ENCODE data around the gene DHDDS.

The DHDDS gene

DNA sequence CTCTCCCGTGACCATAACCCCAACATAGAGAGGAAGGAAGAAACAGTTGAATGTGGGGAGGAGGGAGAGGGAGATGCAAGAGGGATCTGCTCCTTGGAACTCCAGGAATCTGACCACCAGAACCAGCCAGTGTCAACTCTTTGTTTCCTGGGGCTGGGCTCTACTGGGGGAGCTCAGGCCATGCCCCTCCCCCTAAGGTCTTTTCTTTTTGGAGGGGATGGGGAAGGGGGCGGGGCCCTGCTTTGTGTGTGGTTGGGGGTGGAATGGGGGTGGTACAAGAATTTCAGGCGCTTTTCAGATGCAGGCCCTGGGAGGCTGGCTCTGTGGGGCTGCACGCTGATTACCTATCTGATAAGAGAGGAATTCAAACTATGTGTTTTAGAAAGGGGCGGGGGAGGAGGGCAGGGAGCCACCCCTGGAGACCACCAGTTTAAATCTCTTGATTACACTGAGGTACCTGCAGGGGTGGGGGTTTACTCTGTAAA is 13.2 kb upstream of the DHDDS start:
- no peak for DNase-seq

DNA sequence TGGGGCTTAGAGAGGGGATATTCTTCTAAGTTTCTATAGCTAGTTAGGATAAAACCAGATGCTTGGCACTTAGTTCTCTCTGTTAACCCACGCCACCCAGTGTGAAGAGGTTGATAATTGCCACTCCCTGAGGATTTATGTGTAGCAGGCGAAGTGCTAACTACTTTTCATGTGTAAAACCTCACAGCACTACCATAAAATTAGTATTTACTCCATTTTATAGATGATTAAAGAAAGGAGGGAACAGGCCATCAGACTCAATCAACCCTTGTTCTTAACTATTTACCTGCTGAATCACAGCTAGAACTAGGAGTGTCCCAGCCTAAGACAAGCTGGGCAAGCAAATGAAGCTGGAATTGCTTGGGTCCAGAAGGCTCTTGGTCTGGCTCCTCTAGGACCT is 12.6 kb upstream of the DHDDS start:
- DNase-seq = no peak

DNA sequence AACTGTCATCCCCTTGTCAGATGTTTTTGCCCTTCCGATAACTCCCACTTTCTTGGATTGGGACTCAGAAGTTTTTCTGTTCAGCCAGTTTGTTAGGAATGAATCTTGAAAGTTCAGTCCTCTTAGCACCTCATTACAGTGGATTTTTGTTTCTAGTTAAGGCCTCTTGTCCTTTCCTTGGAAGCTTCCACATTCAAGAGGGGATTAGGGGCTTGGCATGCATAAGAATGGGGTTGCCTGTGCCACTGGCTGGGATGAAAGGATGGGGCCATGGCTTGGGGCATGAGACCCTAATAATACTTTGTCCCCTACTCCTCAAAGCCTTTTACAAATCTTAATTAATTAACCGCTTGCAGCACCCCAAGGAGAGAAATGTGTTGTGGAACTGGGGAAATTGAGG is 2.4 kb upstream of the DHDDS start:
- DNase-seq = no peak

DNA sequence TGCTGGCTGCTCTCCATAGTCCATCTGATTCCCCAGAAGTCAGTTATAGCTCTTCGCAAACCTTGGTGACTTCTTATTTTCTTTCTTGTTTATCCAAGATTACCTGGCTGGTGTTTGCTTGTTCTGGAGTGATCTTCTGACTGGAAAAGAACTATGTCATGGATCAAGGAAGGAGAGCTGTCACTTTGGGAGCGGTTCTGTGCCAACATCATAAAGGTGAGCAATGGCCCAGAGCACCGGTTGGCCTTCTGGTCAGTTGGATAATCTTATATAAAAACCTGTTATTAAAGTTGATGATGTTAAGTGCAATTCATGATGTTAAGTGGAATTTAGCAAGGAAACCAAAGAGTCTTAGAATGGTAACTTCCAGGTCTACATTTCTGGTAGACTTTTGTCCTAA is 672 bp downstream of the DHDDS start:
- no peak for DNase-seq

DNA sequence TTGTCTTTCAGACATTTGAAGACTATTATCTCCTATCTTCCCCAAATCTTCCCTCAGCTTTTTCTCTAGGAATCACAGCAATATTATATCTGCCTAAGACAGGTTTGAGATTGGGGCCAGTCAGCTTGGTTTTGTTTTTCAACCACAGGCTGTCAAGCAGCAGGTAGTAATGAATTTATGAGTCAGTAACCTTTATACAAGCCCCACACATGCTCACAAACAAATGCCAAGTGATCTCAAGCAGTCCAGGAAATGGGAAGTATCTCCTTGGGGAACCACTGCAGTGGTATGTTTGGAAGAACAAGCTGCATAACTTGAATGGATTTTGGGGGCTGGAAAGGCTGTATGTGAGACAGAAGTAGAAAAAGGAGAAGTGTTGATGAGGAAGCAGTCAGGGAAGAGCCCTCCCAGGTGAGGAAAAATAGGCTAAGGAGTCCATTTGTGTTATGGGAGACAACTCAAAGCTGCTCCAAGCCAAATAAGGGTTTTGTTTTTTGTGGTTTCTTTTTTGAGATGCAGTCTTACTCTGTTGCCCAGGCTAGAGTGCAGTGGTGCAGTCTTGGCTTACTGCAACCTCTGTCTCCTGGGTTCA is 2.1 kb downstream of the DHDDS start:
- no peak for DNase-seq

DNA sequence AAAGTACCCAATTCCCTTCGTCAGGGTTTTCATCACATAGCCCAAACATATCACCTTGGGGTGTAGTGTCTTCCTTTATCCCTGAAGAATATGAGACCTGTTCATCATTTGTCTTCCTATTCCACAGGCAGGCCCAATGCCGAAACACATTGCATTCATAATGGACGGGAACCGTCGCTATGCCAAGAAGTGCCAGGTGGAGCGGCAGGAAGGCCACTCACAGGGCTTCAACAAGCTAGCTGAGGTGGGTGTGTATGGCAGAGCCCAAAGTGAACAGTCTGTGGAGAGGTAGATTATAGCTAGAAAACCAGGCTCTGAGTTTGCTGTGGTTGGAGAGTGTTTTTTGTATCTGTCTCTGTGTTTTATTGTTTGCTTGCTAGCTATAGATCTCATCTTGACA is 5.9 kb downstream of the DHDDS start:
- DNase-seq = no peak

DNA sequence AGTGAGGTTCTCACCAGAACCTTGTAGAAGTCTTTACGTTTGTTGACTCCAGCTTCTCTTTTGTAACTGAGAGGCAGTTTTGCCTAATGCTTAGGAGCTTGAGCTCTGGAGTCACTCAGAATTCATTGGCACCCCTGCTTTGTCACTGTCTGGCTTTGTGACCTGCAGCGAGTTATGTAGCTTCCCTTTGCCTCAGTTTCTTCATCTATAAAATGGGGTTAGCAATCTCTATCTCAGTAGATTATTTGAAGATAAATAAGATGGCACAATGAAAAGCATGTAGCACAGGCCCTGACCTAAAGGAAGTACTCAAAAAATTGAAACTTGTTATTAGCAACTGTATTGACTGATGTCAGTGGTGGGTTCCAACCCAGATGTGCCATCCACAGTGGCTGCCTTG is 8.1 kb downstream of the DHDDS start:
- no peak for DNase-seq

DNA sequence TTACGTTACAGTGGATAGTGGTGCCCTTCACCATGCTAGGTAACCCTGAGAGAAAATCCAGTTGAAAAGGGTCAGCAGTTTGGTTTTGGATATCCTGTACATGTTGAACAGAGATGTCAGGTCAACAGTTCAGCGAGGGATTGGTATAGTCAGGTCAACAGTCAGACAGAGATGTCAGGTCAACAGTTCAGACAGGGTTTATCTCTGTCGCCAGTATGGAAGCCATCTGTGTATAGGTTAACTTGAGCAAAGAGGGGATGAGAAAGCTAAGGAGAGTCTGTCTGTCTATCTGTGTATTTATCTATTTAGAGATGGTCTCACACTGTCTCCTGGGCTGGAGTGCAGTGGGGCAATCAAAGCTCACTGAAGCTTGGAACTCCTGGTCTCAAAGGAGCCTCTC is 17.7 kb downstream of the DHDDS start:
- no peak for DNase-seq

DNA sequence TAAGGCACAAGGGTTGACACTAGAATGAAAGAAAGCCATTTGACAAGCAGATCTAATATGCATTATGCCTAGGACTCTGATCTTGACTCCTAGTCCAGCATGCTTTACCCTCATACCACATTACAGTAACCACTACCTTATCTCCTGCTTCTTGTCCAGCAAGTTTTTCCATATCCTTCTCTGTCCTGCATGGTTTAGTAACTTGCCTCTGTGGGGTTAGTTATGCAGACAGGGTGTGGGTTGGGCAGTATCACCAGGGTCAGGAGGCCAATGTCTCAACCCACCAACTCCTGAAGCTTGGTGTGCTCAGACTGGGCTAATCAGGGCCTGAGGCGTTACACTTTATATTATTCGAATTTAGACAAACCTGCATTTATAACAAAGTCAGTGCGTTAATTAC is 18.8 kb downstream of the DHDDS start:
- DNase-seq = no peak

DNA sequence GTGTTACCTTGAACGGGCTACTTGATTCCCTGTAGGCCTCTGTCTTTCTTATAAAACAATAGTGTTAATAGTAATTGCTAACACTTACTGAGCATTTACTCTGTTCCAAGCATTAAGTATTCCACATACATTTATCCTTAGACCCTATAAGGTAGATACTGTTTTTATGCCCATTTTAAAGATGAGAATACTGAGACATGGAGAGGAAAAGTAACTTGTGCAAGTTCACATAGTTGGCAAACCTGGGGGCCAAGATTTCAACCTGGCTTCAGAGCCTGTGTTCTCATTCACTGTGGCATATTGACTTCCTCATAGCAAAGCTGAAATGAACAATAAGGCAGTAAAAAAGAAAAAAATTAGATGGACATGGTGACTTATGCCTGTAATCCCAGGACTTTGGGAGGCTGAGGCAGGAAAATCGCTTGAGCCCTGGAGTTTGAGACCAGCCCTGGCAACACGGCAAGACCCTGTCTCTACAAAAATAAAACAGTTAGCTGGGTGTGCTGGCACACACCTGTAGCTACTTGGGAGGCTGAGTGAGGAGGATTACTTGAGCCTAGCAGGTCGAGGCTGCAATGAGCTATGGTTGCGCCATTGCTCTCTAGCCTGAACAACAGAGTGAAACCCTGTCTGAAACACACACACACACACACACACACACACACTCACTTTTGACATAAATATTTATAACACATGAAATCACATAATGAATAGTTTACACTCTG is 20.5 kb downstream of the DHDDS start:
- DNase-seq = no peak

DNA sequence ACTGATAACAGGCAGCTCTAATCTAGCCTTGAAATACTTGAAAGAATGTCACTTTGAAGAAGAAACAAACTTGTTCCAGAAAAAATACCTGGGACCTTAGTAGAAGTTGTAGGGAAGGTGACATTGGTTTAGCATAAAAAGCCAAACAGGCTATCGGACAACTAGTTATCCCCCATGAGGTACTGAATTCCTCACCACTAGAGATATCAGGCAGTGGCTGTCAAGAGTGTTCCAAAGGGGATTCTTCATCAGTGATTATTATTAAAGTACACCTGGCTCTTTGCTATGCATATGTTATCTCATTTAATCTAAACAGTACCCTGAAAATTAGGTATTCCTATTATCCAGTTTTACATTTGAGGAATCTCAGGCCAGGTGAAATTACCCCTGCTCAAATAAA is 27.0 kb downstream of the DHDDS start:
- no peak for DNase-seq

DNA sequence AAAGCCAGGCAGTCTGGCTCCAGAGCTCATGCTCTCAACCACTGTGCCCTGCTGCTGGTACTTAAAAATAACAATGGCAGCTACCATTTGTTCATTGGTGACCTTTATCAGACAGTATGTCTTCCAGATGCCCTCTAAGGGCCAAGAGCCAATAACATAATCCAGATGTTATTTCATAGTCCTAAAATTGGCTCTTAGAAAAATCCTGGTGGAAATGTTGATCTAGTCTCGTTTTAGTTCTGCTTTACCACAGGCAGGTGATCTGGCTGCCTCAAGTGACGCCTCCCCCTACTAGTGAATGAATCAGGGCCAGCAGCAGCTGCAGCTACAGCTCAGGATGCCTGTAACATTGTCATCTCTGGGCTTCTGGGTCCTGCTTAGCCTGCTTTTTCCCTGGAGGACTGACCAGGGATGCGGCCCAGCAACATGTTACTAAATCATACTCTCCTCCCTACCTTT is 27.5 kb downstream of the DHDDS start:
- DNase-seq = no peak

DNA sequence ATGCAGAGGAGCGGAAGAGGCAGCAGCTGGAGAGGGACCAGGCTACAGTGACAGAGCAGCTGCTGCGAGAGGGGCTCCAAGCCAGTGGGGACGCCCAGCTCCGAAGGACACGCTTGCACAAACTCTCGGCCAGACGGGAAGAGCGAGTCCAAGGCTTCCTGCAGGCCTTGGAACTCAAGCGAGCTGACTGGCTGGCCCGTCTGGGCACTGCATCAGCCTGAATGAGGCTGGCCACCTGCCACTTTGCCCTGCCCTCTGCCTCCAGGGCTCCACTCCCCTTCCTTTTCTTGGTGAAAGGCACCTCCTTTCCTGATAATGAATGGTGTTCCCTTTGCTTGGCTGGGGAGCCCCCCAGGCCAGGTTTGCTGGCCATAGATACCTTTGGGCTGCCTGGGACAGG is 36.8 kb downstream of the DHDDS start:
- DNase-seq = no peak

DNA sequence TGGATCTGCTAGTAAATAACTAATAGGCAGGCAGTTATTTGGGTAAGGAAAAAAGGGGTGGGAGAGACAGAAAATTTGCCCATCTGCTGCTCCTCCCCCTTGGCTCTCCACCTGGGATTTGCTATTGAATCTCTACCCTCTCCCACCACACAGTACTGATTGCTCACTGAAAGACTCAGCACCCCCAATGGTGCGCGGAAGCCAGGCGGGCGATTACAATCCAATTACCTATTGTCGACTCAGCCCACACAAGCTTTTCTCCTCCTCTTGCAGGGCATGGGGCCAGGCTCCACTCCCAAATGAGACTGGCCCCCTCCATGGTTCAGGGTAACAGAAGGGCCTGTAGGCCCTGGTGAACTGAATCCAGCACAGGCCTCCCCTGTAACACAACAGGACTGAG is 37.4 kb downstream of the DHDDS start:
- no peak for DNase-seq

DNA sequence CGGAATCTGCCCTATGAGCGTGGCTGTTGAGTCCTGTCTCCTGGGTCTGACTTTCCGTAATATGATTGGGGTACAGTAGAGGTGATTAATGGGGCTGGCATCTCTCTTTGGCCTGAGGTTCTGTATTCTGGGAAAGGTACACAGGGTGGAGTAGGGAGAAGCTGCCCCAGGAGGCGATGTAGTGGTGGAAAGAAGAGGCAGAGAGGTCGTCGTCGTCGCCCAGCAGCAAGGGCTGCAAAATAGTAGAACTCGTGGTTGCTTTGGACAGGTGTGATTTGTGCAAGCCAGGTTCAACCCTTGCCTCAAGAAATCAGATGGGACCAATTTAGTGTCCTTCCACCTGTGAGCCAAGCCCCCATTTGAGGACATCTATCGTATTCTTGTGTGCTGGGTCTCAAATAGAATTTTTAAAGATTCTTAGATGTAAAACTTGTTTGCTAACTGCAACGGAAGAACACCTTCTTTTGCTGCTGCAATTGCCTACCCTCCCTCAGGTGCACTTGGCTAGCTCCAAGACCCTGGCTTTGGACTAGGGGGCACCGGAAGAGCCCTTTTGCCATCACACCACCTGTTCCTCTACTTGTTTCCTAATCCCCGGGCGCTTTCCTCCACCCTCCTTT is 38.9 kb downstream of the DHDDS start:
- no peak for DNase-seq

DNA sequence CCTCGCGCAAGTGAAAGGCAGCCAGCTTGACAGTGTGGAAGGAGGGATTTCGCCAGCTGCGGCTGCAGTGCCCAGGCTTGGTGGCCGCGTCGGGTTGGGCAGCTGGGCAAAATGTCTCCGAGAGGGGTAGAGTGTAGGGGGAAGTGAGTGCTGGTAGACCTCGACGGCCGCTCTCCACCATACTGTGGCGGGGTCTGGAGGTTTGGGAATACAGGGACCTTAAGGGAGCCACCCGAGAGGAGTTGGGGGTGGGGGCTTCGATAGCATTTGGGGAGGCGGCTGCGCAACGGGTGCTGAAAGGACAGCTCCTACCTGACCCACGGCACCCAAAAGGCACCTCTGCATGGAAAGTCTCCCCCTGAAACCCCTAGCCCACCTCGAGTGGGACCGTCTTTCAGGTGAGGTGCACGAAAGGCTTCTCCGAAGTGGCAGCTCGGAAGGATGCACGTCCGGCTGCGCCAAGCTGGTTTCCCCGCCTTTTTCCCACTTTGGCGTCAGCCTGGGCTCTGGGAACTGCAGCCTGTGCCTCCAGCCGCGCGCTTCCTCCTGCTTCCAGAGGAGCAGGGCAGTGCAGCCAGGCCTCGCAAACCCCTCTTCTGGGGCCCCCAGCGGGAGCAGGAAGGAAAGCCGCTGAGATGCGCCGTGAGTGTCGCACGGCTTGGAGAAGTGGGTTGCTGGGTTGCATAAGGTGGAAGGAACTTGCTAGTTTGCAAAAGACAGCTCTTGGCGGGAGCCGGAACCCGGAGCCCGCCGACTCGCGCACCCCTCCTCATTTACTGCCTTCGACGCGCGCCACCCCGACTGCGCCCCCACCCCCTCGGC is 39.6 kb downstream of the DHDDS start:
- peak; percentile 92 for DNase-seq

DNA sequence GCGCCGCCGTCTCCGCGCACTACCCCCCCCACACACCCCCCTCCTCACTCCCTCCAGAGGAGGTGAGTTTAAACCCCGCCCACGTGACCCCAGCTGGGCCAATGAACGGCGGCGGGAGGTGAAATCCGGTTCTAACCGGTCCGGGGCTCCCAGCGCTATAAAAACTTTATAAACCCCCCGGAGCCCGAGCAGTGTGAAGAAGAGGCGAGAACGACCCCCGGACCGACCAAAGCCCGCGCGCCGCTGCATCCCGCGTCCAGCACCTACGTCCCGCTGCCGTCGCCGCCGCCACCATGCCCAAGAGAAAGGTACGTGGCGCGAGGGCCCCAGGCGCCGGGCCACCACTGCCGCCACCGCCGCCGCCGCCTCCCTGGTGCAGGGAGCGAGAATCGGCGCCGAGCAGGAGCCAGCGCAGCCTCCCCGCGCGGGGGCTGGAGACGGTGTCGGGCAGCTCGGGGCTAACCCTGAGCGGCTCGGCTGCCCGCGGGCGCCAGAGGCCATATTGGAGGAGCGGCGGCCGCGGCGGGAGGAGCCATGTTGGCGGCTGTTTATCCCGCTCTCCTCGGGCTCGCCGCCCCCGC is 40.3 kb downstream of the DHDDS start, which contains the start of gene HMGN2:
Gene HMGN2, plus strand, starts transcription at position 121 of the 581 bp plus-strand sequence. Its CDS starts 173 bp downstream, at position 294.
- DNase-seq = no peak

DNA sequence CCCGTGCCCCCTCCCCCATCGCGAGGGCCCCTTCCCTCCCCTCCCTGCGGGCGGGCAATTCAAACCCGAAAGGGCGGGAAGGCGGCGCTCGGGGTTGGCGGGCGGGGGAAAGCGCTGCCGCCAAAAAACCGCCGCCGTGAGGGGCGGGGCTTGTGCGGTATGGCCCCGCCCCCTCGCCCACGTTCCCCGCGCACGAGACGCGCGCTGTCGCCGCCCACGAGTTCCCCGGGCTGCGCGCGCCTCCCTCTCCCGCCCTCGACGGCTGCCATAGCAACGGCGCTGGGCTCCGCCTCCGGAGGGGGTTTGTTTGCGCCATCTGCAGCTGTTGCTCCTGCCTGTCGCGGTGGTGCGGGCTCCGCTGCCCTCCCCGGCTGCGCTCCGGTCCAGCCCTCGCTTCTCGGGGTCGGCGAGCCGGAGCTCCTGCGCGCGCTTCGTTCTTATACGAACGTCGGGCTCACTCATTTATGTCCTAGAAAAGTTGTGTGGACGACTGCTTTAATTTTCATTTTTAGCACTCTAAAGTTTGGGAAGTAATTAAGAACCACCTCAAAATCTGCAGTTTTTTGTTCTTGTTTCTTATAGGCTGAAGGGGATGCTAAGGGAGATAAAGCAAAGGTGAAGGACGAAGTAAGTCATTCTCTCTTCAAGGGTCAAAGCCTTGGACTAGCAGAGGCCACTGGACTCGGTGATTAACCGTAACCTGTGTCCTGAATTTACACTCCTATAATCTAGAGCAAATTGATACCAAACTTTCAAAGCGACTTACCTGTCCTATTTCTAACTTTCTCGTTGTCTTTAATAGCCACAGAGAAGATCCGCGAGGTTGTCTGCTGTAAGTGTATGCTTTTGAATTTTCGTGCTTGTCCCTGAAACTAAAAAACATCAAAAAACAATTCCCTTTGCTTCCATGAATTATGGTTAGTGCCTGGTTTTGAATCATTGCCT is 41.1 kb downstream of the DHDDS start:
- peak; percentile 75 for DNase-seq

DNA sequence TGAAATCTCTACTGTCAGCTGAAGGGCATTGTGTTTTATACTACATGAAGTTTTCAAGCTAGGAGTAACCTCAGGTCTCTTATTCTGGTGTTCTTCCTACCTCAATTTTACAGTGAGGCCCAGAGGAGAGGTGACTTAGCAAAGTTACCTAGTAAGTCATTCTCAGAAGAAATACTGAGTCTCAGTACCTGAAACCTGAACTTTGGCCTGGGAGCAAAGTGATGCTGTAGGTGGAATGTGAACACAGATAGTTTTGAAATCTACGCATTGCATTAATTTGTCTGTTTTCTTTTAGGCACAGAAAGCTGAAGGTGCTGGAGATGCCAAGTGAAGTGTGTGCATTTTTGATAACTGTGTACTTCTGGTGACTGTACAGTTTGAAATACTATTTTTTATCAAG is 42.7 kb downstream of the DHDDS start:
- DNase-seq = no peak

DNA sequence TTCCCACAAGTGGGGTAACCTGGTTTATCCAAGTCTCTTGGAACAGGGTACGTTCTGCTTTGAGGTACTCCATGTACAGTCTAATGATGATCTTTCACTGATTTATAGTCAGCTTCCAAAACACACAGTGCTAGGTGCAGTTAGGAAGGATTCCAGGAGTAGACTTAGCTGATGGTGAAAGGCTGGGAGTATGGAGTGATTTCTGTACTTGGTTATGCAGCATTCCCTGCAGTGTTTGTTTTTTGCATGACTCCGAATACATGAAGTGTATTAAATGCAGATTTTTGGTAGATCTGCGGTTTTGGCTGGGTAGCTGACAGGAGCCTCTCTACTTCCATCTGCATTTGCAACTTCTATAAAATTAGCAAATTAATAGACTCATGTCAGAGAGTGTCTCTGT is 43.9 kb downstream of the DHDDS start:
- DNase-seq = no peak

DNA sequence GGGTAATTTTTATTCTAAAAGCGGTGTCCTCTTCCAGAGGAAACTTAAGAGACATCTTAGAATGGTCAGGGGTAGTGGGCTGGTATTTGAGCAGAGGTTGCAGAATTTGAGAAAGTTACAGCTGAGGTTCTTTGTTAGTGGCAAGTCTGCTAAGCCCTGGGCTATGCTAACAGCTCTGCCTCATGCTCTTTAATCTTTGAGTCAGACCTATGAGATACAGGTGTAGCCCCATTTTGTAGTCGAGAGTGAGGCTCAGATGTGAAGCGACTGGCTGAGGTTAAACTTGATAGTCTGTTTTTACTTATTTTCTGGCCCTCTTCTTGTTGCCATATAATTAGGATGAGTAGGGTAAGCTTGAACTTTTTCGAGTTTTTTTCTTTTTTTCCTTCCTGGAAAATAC is 44.8 kb downstream of the DHDDS start:
- no peak for DNase-seq
